Astrocyte of the cerebellum (primary cell): Measurements from ENCODE around the gene ACMSD.
"Not testable (repeated sequence)": the region's sequence is repeated elsewhere in the genome, so short reads cannot be mapped to it uniquely, and the experiment has no call there.

Experiments used
- DNase-seq: peaks from one replicate; pipeline ENCODE4 v3.0.0-alpha.2; 2011; ENCODE audit warnings: low read depth
- H3K4me3 ChIP-seq: 2 replicates; pipeline ENCODE4 v1.5.1; 2011; ENCODE audit warnings: mild to moderate bottlenecking, low read depth, low read length, moderate library complexity
- in situ Hi-C: cut with HindIII; loops from 2 replicates; pipeline ENCODE4 v1.10.0; 2017; ENCODE audit warnings: low sequenced_read_pairs
- TF ChIP-seq, protein P1 (sequence below): IDR thresholded peaks from 2 replicates; pipeline ENCODE4 v1.5.1; 2012; ENCODE audit warnings: low read length, low read depth, moderate library complexity, mild to moderate bottlenecking; ENCODE audit errors: missing control alignments

The ACMSD gene

DNA sequence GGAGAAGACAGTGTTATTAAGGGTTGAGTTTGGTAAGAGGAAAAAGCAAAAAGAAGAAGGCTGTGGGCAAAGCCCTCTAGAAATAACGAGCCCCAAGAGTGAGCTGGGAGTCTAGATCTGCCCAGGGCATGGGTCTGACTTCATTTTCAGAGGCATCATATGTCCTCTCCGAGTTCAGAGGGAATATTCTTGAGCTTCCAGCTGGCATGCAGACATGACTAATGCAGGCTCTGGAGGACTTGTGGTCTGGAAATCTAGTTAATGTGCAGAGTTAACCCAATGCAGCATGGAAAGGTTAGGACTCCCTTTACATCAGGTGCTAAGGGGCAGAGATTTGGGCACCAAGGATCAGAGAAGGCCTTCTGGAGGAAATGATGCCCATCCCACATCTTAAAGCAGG, 7.3 kb downstream of the ACMSD start:
- H3K4me3 ChIP-seq, result no peak overlapping the region
- in situ Hi-C loops, result no loop called here
- TF ChIP-seq, protein P1, sequence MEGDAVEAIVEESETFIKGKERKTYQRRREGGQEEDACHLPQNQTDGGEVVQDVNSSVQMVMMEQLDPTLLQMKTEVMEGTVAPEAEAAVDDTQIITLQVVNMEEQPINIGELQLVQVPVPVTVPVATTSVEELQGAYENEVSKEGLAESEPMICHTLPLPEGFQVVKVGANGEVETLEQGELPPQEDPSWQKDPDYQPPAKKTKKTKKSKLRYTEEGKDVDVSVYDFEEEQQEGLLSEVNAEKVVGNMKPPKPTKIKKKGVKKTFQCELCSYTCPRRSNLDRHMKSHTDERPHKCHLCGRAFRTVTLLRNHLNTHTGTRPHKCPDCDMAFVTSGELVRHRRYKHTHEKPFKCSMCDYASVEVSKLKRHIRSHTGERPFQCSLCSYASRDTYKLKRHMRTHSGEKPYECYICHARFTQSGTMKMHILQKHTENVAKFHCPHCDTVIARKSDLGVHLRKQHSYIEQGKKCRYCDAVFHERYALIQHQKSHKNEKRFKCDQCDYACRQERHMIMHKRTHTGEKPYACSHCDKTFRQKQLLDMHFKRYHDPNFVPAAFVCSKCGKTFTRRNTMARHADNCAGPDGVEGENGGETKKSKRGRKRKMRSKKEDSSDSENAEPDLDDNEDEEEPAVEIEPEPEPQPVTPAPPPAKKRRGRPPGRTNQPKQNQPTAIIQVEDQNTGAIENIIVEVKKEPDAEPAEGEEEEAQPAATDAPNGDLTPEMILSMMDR, result no peak
- peak; percentile 41 for DNase-seq

DNA sequence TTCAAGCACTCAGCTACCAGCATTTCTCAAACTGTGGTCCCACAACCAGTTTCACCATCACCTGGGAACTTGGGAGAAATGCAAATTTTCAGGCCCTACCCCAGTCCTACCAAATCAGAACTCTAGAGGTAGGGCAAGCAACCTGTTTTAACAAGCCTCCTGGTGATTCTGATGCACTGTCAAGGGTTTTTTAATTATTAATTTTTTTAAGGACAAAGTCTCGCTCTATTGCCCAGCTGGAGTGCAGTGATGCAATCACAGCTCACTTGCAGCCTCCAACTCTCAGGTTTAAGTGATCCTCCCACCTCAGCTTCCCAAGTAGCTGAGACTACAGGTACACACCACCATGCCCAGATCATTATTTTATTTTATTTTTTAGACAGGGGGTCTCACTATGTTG, 7.8 kb downstream of the ACMSD start:
- in situ Hi-C loops, result no loop called here
- DNase-seq, result no peak
- H3K4me3 ChIP-seq, result no peak overlapping the region
- TF ChIP-seq, protein P1, result no peak

DNA sequence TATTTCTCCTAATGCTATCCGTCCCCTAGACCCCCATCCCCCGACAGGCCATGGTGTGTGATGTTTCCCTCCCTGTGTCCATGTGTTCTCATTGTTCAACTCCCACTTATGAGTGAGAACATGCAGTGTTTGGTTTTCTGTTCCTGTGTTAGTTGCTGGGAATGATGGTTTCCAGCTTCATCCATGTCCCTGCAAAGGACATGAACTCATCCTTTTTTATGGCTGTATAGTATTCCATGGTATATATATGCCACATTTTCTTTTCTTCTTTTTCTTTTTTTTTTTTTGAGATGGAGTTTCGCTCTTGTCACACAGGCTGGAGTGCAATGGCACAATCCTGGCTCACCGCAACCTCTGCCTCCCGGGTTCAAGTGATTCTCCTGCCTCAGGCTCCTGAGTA, 9.2 kb downstream of the ACMSD start:
- in situ Hi-C loops, H3K4me3 ChIP-seq, DNase-seq: not testable (repeated sequence)

DNA sequence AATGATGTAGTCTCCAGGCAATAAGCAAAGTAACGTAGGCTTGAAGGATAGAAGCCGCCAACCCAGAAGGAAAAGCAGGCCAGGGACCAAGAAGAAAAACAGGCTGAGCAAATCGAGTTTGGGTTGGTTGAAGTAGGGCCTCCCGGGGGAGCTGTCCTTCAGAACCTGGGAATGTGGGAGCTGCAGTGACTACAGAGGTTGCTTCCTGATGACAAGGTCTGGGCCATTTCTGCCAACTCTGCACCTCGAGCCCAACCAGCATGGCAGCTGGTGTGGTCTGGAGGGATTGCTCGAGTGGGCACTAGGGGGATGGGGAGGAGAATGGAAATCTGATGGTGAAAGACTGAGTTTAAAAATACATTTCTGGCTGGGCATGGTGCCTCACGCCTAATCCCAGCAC, 14.1 kb downstream of the ACMSD start:
- no peak overlapping the region for H3K4me3 ChIP-seq
- DNase-seq, result no peak
- TF ChIP-seq, protein P1, result no peak
- in situ Hi-C loops, result no loop called here

DNA sequence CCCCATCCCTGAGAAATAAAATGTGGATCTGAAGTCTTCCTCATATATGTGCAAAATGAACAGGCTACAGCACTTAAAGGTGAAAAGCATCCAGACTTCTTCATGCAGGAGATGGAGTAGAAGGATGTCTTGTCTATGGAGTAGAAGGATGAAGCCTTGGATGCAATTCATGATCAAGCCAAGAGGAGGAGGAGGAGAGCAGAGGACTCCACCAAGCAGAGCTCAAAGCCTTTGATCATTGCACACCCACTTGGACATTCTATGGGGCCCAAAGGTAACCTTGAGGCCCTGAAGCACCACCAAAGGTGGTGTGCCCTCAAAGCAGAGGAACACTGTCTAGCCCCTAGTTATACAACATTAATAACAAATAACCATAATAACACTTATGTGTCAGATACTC, 17.3 kb downstream of the ACMSD start:
- TF ChIP-seq, protein P1, result no peak
- in situ Hi-C loops, result no loop called here
- no peak overlapping the region for H3K4me3 ChIP-seq
- no peak for DNase-seq

DNA sequence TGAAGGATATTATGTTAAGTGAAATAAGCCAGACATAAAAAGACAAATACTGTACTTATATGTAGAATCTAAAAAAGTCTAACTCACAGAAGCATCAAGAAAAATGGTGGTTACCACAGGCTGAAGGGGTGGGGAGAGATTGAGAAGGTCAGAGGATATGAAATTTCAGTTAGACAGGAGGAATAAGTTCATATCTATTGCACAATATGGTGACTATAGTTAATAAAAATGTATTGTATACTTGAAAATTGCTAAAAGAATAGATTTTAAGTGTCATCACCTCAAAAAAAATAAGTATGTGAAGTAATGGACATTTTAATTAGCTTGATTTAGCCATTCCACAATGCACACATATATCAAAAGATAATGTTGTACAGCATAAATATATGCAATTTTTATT, 19.8 kb downstream of the ACMSD start:
- in situ Hi-C loops, result no loop called here
- no peak for DNase-seq
- no peak overlapping the region for H3K4me3 ChIP-seq
- TF ChIP-seq, protein P1, result no peak

DNA sequence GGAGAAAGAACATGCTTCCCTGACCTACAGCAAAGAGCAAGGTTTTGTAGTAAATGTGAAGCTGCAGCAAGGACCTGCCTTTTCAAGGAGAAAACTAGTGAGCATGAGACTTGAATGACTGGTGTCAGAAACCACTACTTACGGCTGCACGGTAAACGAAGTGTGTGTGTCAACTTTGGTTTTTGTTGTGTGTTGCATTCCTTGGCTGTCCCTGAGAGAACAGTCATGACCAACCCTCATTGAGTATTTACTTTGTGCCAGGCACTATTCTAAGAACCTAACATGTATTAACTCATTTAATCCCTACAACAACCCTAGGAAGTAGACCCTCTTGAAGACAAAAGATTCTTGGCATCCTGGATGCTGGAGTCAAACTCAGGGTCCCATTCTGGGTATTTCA, 22.8 kb downstream of the ACMSD start:
- in situ Hi-C loops, result no loop called here
- H3K4me3 ChIP-seq, result no peak overlapping the region
- no peak for DNase-seq
- TF ChIP-seq, protein P1, result no peak
